Ishikawa (cell line): ENCODE results near the gene CEP63.

Experiments used
- CEBPB ChIP-seq: IDR thresholded peaks from 2 replicates; pipeline ENCODE4 v1.6.1; 2012
- CREB1 ChIP-seq: IDR thresholded peaks from 2 replicates; pipeline ENCODE4 v1.6.1; 2012; ENCODE audit warnings: low read depth
- EGR1 ChIP-seq: IDR thresholded peaks from 2 replicates; pipeline ENCODE4 v1.6.1; 2012
- EP300 ChIP-seq: IDR thresholded peaks from 2 replicates; pipeline ENCODE4 v1.6.1; 2012; ENCODE audit warnings: borderline replicate concordance
- FOXM1 ChIP-seq: IDR thresholded peaks from 2 replicates; pipeline ENCODE4 v1.6.1; 2012; ENCODE audit warnings: low read depth, borderline replicate concordance
- NFIC ChIP-seq: IDR thresholded peaks from 2 replicates; pipeline ENCODE4 v1.6.1; 2012
- RAD21 ChIP-seq: IDR thresholded peaks from 2 replicates; pipeline ENCODE4 v1.6.1; 2012; ENCODE audit warnings: low read depth
- TAF1 ChIP-seq: IDR thresholded peaks from 2 replicates; pipeline ENCODE4 v1.6.1; 2012; ENCODE audit warnings: low read depth, mild to moderate bottlenecking
- TCF12 ChIP-seq: IDR thresholded peaks from 2 replicates; pipeline ENCODE4 v1.6.1; 2012; ENCODE audit warnings: low read depth
- TEAD4 ChIP-seq: IDR thresholded peaks from 2 replicates; pipeline ENCODE4 v1.6.1; 2012
- YY1 ChIP-seq: IDR thresholded peaks from 2 replicates; pipeline ENCODE4 v1.6.1; 2012; ENCODE audit warnings: low read depth
- ZBTB7A ChIP-seq: IDR thresholded peaks from 2 replicates; pipeline ENCODE4 v1.6.1; 2012; ENCODE audit warnings: low read depth
- TF ChIP-seq, protein P1 (sequence below): IDR thresholded peaks from 2 replicates; pipeline ENCODE4 v1.6.1; 2012
- TF ChIP-seq, protein P2 (sequence below): IDR thresholded peaks from 2 replicates; pipeline ENCODE4 v1.6.1; 2012
- TF ChIP-seq, protein P3 (sequence below): IDR thresholded peaks from 2 replicates; pipeline ENCODE4 v1.6.1; 2012; ENCODE audit warnings: low read depth, mild to moderate bottlenecking

CEP63 gene

DNA sequence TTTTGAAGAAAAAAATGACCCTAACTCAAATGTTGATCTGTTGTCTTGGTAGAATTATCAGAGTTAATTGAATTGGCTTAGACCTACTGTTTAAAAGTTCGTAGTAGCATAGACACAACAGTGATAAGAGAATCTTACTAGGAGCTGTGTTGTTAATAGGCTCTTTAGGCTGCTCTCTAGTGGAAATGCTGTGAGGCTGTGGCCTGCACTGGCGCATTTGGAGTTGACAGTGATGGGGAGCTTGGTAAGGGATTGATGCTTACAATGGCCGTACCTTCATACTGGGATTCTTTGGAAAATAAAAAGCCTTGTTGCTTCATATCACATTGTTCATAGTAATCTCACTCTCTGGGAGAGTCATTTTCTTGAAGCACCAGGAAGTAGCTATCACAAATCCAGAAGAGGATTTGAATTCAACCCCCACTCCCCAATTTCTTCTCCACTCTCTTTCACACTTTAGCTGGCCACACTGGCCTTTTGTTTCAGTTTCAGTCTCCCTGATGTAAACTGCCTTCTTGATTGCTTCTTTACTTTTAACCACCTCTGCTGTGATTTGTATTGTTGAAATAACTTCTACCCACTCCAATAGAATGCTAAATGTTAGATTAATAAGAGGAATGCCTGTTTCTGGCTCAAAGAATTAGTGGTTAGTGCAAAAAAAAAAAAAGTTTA is 56.6 kb downstream of the CEP63 start:
- TF ChIP-seq EP300 = no peak
- no peak for TF ChIP-seq NFIC
- no peak for TF ChIP-seq YY1
- TF ChIP-seq CREB1 = no peak
- TF ChIP-seq, protein P1, sequence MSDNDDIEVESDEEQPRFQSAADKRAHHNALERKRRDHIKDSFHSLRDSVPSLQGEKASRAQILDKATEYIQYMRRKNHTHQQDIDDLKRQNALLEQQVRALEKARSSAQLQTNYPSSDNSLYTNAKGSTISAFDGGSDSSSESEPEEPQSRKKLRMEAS = no peak
- no peak for TF ChIP-seq RAD21
- TF ChIP-seq TEAD4 = no peak
- TF ChIP-seq, protein P2, sequence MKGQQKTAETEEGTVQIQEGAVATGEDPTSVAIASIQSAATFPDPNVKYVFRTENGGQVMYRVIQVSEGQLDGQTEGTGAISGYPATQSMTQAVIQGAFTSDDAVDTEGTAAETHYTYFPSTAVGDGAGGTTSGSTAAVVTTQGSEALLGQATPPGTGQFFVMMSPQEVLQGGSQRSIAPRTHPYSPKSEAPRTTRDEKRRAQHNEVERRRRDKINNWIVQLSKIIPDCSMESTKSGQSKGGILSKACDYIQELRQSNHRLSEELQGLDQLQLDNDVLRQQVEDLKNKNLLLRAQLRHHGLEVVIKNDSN = no peak
- TF ChIP-seq FOXM1 = no peak
- TF ChIP-seq CEBPB = no peak
- no peak for TF ChIP-seq ZBTB7A
- TF ChIP-seq TCF12 = no peak
- TF ChIP-seq, protein P3, sequence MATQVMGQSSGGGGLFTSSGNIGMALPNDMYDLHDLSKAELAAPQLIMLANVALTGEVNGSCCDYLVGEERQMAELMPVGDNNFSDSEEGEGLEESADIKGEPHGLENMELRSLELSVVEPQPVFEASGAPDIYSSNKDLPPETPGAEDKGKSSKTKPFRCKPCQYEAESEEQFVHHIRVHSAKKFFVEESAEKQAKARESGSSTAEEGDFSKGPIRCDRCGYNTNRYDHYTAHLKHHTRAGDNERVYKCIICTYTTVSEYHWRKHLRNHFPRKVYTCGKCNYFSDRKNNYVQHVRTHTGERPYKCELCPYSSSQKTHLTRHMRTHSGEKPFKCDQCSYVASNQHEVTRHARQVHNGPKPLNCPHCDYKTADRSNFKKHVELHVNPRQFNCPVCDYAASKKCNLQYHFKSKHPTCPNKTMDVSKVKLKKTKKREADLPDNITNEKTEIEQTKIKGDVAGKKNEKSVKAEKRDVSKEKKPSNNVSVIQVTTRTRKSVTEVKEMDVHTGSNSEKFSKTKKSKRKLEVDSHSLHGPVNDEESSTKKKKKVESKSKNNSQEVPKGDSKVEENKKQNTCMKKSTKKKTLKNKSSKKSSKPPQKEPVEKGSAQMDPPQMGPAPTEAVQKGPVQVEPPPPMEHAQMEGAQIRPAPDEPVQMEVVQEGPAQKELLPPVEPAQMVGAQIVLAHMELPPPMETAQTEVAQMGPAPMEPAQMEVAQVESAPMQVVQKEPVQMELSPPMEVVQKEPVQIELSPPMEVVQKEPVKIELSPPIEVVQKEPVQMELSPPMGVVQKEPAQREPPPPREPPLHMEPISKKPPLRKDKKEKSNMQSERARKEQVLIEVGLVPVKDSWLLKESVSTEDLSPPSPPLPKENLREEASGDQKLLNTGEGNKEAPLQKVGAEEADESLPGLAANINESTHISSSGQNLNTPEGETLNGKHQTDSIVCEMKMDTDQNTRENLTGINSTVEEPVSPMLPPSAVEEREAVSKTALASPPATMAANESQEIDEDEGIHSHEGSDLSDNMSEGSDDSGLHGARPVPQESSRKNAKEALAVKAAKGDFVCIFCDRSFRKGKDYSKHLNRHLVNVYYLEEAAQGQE = no peak
- no peak for TF ChIP-seq TAF1
- no peak for TF ChIP-seq EGR1

DNA sequence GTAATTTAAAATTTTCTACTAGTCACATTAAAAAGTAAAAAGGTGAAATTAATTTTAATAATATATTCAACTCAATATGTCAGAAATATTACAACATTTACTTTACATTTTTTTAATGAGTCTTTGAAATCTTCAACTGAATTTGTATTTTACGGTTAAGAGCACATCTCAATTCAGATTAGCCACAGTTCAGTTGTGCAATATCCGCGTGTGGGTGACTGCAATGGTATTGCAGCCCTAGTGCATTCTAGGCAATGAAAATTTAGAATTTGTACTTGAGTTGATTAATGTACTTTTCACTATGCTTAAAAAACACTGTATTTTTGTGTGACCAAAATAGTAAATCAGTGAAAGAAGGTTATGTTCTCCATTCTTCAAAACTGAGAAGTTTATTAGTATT is 57.3 kb downstream of the CEP63 start:
- TF ChIP-seq ZBTB7A (no peak), NFIC (no peak), FOXM1 (no peak), TAF1 (no peak), EGR1 (no peak), YY1 (no peak)

DNA sequence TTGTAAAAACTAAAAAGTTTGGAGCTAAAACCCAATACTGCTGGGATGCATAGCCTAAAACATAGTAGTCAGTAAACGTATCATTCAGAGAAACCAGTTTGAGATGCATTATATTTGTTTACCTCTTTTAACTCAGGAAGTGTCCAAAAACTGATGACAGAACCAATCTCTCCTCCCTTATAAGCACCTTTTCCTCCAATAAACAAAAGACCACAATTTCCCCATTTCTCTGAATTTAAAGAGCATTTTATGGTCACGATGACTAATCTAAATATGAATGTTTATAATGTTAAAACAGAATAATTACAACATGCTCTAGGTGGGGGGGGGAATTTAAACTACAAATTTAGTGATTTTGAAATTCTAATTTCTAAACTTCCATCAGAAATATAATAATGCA is 58.5 kb downstream of the CEP63 start:
- TF ChIP-seq TAF1 (no peak), NFIC (no peak), EGR1 (no peak), RAD21 (no peak), EP300 (no peak), CEBPB (no peak), CREB1 (no peak), TCF12 (no peak), TEAD4 (no peak), FOXM1 (no peak), ZBTB7A (no peak), YY1 (no peak)
- TF ChIP-seq, protein P2 = no peak
- TF ChIP-seq, protein P1 = no peak
- TF ChIP-seq, protein P3 = no peak

DNA sequence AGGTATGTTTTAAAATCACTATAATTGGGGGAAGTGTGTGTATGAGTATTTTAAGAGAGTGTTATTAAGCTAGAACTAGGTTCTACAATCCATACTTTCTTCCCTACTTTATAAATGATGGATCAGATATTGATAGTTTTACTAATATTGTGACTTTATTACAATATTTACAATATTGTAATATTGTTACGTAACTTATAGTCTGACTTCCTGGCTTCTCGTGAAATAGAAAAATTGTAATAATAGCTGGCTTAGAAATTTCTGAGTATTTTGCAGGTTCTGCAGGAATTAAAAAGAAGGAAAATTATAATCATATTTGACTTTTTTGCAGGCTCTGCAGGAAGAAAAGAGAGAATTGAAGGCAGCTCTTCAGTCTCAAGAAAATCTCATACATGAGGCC is 60.0 kb downstream of the CEP63 start:
- TF ChIP-seq, protein P3 = no peak
- TF ChIP-seq YY1 (no peak), TCF12 (no peak), CREB1 (no peak), CEBPB (no peak), ZBTB7A (no peak), EGR1 (no peak), RAD21 (no peak), EP300 (no peak), TAF1 (no peak), FOXM1 (no peak), NFIC (no peak), TEAD4 (no peak)
- TF ChIP-seq, protein P1 = no peak
- TF ChIP-seq, protein P2 = no peak
